GM12875 (cell line): ENCODE measurements around the gene TRAPPC2B.

Source experiments
- H3K4me3 ChIP-seq: one replicate; pipeline ENCODE4 v1.5.1; 2011; ENCODE audit warnings: low read depth, low read length, control low read depth
- CTCF ChIP-seq: IDR thresholded peaks from 2 replicates; pipeline ENCODE4 v1.5.1; 2011; ENCODE audit warnings: low read depth, mild to moderate bottlenecking, control low read depth, inconsistent platforms, low read length, moderate library complexity, borderline replicate concordance; ENCODE audit not compliant: insufficient read depth

Gene TRAPPC2B

GRCh38 chr19:57406516-57407123, 43.3 kb downstream of the TRAPPC2B start:
- H3K4me3 ChIP-seq, result no peak overlapping the region
- peak; percentile 71 for TF ChIP-seq CTCF

- no peak for TF ChIP-seq CTCF
- peak within 1 kb of the TSS; percentile 71 for H3K4me3 ChIP-seq
These were observed 47.7 kb downstream of the TRAPPC2B start, which contains the start of gene ZNF17 for GRCh38 chr19:57410877-57411671. Gene ZNF17, plus strand, starts transcription at chr19:57411161. Its CDS starts 2,455 bp downstream, at chr19:57413616.
